22Rv1 (cell line): Measurements from ENCODE around the gene CRAT.
A peak's percentile ranks its signal among the peaks of the same experiment; 100 is the strongest.

Source experiments
- H3K27ac ChIP-seq: fragments of 450-650 bp; 2 replicates; pipeline ENCODE4 v1.5.1; 2017
- ZFX ChIP-seq: fragments of 450-650 bp; IDR thresholded peaks from 2 replicates; pipeline ENCODE4 v1.6.1; 2017; ENCODE audit warnings: antibody characterized with exemption, borderline replicate concordance
- TF ChIP-seq, protein P1 (sequence below): fragments of 450-650 bp; IDR thresholded peaks from 2 replicates; pipeline ENCODE4 v1.5.1; 2017; ENCODE audit warnings: mild to moderate bottlenecking

CRAT gene

DNA sequence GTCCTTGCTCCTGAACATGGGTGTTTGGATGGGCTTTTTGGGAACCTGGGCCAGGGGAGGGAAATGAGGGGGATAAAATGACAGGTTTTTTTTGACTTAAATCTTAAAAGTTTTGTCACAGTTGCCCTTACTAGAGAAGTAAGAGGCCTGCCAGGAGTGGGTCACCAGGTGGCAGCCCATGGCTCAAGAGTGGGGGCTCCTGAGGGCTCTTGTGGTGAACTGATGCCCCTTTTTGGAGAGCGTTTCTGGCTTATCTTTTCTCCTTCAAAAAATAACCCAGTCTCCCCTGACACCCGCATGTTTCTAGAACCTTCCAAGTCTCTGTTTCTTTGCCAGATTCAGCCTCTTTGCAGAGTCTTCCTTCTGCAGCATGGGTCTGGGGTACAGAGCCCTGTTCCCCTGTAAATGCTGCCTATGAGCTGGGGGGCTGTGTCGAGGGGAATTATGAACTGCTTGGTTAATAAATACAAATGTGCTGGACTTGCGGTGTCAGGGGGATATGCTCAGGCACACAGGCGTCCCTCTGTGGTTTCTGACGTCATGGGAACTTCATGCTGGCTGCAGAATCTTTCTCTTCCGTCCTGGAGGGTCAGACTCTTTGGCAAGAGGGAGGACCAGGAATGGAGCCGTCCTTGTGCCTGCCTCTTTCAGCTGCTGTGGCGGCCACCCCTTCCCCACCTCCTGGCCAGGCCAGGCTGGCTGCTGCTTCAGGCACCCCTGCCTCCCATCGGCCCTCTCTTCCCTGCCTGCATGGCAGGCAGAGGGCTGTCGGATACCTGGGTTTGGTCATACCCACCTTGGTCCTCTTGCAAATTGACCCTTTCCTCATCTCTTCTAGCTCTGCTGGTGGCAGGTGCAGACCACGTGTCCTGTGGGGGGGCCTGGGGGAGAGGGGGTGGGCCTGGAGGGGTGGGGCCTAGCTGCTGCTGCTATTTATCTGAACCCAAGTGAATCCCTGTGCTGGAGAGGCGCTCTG, 30.8 kb upstream of the CRAT start:
- TF ChIP-seq ZFX, result no peak
- TF ChIP-seq, protein P1, sequence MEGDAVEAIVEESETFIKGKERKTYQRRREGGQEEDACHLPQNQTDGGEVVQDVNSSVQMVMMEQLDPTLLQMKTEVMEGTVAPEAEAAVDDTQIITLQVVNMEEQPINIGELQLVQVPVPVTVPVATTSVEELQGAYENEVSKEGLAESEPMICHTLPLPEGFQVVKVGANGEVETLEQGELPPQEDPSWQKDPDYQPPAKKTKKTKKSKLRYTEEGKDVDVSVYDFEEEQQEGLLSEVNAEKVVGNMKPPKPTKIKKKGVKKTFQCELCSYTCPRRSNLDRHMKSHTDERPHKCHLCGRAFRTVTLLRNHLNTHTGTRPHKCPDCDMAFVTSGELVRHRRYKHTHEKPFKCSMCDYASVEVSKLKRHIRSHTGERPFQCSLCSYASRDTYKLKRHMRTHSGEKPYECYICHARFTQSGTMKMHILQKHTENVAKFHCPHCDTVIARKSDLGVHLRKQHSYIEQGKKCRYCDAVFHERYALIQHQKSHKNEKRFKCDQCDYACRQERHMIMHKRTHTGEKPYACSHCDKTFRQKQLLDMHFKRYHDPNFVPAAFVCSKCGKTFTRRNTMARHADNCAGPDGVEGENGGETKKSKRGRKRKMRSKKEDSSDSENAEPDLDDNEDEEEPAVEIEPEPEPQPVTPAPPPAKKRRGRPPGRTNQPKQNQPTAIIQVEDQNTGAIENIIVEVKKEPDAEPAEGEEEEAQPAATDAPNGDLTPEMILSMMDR, result no peak

DNA sequence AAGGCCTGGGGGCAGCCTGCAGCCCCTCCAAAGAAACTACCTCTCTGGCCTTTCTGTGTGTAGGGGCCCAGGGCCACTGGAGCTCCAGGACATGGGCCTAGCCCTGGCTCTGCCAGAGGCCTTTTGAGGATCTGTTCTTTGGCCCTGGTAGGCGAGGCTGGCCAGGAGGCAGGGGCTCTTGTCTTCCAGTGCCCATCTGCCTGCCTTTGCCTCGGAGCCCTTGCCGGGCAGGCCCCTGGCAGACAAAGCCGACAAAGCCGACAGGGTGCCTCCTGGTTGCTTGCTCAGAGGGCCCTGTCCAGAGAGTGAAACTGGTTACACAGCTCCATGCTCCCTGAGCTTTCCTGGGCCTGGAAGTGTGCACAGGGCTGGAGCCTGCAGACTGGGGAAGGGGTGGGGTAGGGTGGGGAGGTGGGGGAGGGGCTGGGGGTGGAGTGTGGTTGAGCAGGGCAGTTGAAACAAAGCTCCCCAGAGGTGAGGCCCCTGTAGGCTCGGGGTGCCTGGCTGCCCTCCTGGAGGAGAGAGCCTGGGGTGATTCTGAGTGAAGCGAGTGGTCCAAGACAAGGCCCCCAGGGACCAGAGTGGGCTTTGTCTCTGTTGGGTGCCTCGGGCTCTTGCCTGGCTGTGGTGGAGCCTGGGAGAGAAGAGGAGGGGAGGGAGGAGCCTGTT, 29.9 kb upstream of the CRAT start:
- H3K27ac ChIP-seq, result peak overlapping the region; percentile 99
- TF ChIP-seq ZFX, result no peak
- TF ChIP-seq, protein P1, result no peak

More for the DNA sequence above, 30.8 kb upstream of the CRAT start:
- peak overlapping the region; percentile 99 for H3K27ac ChIP-seq

DNA sequence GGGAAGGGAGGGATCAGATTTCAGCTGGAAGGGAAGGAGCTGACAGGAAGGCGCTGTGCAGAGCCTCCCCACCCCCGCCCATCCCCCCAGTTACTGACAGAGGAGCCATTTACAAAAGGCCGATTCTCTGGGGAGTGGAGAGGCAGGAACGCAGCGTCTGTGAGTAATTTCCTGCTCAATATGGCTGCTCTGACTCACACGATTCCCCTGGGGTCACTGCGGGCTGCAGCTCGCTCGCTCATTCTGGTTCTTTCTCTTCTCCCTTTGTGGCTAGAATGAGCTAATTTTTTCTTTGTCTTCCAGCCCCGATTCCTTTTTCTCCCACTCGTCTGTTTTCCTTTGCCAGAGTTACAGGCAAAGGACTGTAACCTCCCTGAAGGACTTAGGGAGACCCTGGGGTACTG, 29.4 kb upstream of the CRAT start:
- TF ChIP-seq, protein P1, result no peak
- no peak for TF ChIP-seq ZFX
- peak overlapping the region; percentile 99 for H3K27ac ChIP-seq

DNA sequence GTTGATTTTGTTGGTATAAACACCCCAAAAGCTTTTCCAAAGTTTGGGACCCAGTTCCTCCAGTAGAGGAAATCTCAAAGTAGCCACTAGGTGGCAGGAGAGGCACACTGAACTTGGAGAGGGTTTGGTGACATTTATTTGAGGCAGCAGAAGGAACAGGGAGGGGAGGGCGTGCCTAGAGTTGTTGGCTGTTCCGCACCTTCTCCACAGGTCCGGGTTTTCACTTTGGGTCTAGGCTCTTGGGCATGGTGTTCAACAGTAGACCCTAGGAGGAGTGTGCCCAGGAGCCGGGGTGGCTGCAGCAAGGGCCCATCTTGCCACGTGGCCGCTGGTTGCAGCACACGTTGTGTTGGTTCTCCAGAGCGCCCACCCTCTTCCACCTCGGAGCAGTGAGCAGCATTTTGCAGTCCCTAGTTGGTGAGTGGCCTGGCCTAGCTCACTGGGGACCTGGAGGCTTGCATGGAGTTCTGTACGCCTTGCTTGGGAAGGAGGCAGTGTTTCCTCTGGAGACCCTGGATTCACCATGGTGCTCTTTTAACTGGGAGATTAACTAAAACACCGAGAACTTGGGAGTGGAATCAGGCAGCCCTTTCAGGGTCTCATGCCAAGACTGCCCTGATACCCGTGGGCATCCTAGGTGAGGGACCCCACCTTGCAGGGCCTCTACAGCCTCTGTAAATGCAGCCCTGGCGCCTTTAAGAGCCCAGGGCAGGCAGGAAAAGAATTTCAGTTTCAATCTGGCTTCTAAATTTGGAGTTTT, 28.8 kb upstream of the CRAT start:
- H3K27ac ChIP-seq, result peak overlapping the region; percentile 99
- TF ChIP-seq, protein P1, result peak; percentile 93
- no peak for TF ChIP-seq ZFX

DNA sequence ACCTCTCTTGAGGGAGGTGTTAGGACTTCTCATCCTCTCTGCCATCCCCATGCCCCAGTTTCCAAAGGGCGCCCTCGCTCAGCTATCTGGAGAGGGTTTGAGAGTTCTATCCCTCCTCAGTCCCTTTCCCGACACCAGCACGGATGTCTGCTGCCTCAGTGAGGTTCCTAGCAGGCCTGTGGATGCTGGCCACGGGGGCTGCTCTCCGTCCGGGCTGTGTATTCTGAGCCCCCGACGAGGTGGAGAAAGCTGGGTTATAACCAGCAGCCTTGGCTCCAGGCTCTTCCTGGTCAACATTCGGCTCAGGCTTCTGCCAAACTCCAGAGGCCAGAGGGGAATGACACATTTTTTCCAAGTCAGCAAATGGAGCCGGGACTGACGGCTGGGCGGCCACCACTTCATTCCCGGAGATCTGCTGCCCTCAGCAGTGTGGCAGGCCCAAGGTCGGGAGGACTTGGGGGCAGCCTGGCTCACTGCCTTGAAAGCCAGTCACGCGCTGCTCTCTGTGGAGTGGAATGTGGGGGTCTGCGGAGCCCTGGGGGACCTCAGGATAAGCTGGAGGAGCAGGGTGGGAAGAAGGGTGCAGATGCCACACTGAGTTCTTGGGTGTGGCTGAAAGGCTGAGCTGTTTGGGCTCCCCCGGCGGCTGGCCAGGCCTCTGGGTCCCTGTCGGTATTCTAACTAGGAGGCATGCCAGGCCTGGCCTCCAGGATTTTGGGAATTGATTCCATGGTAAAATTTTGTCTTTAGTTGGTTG, 28.1 kb upstream of the CRAT start:
- H3K27ac ChIP-seq, result peak overlapping the region; percentile 99
- TF ChIP-seq, protein P1, result no peak
- TF ChIP-seq ZFX, result no peak

DNA sequence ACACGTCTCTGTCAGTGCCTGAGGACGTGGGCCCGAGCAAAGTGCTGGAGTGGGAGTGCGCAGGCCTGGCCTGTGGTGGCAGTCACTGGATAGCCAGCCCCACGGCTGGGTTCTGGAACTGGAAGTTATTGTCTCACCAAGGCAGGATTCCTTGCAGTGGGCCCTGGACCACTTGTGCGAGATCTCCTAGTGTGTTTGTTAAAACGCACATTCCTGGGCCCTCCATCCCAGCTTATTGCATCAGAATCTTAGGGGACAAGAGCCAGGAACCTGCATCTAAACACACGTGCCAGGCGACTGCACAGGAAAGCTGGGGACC, 27.5 kb upstream of the CRAT start:
- TF ChIP-seq, protein P1, result no peak
- TF ChIP-seq ZFX, result no peak
- peak overlapping the region; percentile 99 for H3K27ac ChIP-seq
